ENCODE results near the gene TRAPPC3L.

- TF ChIP-seq GATA2 (IDR thresholded peaks at IDR 0.05; ENCODE audit: low read depth, low read length) (no peak), GATA3 (IDR thresholded peaks at IDR 0.05; ENCODE audit: low read depth, low read length) (no peak)
Measured at GRCh38 chr6:116568111-116568510, 22.6 kb upstream of the TRAPPC3L start.

Data from SH-SY5Y (cell line).